Measurements from ENCODE around the gene EEPD1.
"Not testable (repeated sequence)": the region's sequence is repeated elsewhere in the genome, so short reads cannot be mapped to it uniquely, and the experiment has no call there.

EEPD1 gene

DNA sequence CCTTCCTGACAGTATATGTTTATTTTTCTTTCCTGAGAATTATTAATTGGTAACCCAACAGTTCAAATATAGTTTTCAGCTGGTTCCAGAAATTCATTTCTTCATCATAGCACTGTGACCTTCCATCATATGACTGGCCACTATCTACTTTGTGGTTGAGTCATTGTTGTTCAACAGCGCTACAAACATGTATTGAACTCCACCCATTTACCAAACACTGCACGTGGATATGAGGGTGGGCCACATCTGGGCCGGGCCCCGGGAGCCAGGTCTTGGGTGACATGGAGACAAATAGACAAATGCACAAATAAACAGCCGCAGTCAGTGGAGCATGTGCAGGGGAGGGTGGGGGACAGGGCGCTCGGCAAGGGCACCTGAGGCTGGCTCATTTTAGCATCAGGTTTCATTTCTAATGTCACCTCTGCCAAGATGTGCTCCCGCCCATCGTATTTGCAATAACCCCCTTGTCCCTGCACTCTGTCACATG lies 24.0 kb upstream of the EEPD1 start:
- DNase-seq: no peak

DNA sequence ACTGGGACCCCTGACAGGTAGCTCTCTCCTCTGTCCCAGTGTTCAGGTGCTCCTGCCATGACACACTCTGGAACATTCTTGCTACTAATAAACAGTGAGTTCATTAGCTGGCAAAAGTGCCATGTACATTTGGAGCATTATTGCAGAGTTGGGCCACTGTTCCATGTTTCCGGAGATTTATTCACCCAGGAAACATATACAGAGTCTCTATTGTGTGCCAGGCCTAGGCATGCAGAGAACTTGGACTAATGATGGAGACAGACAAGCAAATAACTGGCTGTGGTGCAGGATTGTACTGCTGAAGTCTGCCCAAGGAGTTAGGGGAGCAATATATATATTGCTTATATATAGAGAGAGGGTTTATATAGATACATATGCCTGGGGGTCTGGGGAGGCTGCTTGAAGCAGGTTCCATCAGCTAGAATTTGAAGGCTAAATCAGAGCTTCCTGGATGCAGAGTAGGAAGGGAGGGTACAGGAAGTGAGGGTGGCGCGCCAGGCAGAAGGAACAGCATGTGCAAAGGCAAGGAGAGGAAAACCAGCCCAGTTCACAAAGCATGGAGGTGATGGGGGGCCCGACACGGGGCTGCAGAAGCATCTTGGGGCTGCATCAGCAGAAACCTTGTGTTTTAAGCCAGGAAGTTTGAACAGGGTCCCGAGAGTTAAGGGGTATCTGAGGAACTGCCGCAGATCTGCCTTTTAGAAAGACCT lies 22.7 kb upstream of the EEPD1 start:
- no peak for DNase-seq

DNA sequence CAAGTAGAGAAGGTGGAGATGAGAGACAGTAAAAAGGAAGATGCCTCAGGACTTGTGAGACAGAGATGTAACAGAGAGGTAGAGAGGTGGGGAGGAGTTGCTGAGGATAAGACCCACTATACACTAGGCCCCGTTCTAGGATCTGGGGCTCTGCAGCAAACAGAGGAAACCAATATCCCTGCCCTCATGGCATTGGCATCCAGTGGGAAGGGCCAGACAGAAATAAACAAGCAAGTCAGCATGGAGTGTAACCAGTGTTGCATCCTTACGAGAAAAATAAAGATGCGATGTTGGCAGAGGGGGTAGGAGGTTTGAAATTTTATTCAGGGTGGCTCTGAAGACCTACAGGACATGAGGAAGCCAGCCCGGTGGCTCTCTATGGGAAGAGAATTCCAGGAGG lies 22.0 kb upstream of the EEPD1 start:
- DNase-seq: no peak

DNA sequence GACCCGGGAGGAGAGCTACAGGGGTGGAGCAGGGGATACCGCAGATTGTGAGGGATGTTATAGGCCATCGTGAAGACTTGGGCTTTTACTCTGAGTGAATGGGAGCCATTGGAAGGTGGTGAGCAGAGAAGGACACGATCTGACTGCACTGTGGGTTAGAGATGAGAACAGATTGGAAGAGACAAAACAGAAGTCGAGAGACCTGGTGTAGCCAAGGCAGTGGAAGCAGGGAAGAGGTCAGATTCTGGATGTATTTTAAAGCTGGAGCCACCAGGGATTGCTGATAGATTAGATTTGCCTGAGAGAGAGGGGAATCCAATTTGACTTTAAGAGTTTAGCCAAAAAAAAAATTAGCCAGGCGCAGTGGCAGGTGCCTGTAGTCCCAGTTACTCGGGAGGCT lies 21.6 kb upstream of the EEPD1 start:
- no peak for DNase-seq

DNA sequence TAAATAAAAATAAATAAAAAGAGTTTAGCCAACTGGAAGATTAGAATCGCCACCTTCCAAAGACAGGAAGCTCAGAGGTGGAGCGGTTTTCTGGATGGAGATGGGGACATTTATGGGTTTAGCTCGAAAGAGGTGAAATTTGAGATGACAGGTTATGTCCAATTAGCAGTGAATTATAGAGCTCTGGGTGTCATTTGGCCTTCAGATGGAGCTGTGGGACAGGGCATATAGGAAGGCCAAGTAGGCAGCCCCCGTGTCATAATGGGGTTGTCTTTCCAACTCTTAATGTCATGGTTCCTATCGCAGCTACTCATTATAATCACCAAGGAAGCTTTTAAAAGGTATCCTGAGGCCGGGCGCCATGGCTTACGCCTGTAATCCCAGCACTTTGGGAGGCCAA lies 21.0 kb upstream of the EEPD1 start:
- DNase-seq: no peak

DNA sequence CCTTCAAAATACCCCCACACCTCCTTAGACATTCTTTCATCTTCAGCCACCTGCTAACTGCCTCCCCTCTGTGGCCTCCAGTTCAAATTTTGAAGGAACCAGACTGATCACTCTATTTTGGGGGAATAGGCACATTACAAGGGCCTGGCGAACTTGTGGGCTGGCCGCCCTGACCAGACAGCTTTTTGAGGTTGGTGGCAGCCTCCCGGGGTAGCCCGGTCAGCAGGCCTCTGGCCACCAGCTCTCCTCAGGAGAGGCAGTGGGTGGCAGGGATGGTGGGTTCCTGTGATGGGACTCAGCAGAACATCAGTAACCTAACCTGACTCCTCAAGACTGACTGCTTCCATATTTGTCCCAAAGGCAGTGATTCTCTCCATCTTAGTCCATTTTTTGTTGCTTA lies 17.4 kb upstream of the EEPD1 start:
- no peak for DNase-seq

DNA sequence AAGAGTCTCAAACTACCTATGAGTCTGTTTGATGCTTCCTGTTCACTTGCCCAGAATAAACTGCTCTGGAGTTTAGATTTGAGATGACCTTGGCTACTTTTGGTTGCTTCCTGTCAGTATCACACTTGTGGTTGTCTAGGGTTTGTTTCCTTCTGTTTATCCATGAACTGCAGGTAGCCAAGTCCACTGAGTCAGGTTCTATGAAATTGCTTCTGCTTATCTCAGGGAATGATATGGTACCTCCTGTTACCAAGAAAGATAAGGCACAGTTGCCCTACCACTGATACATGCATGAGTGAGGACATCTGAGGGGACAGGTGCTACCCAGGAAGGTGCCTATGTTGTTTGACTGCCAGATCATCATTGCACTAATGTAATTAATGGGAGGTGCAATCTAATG lies 15.8 kb upstream of the EEPD1 start:
- no peak for DNase-seq

DNA sequence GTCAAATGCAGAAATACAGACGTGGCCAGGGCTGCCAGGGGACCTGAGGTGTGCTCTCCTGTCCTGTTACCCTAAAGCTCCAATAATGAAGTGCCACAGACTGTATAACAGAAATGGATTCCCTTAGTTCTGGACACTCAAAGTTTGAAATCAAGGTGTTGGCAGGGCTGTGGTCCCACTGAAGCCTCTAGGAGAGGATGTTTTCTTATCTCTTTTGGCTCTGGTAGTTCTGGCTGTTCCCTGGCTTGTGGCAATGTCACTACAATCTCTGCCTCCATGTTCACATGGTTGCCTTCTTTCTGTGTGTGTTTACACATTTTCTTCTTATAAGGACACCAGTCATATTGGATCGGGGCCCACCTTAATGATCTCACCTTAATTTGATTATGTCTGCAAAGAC lies 15.3 kb upstream of the EEPD1 start:
- no peak for DNase-seq

DNA sequence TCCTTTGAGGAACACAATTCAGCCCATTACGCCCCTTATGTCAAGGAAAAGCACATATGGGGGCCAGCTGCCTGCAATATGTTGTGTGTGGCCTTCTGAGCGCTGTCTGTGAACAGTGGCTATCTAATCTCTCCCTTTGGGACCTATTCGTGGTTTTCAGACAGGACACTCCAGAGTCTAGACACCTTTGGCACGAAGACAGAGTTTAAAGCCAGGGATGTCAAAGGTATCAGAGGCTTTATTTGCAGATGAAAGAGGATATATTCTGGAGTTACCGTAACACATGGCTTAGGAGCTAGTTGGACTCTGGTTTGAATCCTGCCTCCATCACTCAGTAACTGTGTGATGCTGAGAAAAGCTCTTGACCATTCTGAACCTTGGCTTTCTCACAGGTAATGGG lies 14.8 kb upstream of the EEPD1 start:
- no peak for DNase-seq

DNA sequence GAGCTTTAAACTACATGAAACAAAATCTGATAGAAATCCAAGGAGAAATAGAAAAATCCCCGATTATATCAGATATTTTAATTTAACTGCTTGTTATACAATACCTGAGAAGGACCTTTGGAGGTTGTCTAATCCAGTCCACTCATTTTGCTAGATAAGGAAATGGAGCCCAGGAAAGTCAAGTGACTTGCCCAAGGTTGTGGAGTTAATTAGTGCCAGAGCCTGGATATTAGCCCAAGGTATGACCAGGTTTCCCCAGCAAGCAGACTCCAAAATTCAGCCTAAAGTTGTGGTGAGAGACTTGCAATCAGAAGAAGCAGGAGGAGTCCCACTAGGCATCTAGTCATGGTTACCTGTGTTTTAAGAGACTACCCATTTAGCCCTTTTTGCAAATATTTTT lies 11.7 kb upstream of the EEPD1 start:
- no peak for DNase-seq

DNA sequence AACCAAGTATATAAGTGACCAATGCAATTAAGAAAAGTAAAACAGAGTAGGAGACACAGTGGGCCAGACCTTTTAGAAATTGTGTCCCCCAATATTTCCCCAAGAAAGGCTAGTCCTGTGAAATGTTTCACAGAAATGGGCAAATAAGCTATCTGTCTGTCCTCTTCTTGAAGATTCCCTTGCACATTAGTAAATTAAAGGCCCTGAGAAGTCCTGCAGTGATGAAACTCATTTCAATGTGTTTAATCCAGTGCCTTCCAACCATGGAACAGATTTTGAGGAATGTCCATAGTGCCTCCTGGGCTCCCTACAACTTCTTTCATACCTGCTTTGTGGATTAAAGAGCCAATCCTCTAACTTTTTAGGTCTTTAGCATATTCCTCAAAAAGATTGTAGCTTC lies 11.2 kb upstream of the EEPD1 start:
- DNase-seq: no peak

DNA sequence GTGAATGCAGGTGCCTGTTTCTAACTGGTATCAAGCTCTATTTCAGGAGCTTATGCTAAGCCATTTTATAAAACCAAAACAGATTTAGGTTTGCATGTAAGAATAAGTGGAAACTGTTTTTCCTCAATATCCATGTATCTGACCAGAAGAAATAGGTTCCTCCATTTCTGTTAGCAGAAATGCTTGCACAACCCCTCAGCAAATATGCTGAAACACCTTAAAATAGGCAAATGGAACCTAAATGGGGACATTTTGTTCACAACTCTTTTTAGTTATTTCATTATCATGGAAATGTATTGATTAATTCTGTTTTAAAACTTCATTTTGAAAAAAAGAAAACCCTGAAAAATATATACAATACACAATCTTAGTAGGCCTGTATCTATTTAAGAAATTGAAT lies 8.9 kb upstream of the EEPD1 start:
- no peak for DNase-seq

DNA sequence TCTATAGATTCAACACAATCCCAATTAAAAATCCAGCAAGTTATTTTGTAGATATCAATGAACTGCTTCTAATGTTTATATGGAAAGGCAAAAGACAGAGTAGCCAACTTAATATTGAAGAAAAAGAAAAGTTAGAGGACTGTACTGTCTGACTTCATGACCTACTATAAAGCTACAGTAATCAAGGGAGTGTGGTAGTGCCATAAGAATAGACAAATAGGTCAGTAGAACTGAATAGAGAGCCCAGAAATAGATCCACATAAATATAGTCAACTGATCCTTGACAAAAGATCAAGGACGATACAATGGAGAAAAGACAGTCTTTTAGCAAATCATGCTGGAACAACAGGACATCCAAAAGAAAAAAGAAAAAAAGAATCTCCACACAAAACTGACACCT lies 7.4 kb upstream of the EEPD1 start:
- DNase-seq: no peak

DNA sequence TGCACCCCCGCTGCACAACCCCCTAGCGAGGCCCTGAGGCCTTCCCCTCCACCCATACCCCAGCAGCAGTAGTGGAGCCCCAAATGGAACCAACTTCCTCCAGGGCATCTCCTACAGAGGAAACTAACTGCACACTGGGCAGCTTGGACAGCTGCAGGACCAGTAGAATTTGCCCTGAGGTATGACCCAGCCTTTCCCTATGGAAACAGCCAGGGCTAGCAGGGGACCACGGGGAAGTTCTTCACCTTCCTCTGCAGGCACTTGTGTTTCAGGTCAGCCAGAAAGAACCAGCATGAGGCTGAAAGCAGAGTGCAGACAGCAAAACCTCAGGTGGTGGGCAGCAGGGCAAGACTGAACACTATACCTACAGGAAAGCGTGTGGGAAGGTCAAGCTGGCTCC lies 5.7 kb upstream of the EEPD1 start:
- no peak for DNase-seq

DNA sequence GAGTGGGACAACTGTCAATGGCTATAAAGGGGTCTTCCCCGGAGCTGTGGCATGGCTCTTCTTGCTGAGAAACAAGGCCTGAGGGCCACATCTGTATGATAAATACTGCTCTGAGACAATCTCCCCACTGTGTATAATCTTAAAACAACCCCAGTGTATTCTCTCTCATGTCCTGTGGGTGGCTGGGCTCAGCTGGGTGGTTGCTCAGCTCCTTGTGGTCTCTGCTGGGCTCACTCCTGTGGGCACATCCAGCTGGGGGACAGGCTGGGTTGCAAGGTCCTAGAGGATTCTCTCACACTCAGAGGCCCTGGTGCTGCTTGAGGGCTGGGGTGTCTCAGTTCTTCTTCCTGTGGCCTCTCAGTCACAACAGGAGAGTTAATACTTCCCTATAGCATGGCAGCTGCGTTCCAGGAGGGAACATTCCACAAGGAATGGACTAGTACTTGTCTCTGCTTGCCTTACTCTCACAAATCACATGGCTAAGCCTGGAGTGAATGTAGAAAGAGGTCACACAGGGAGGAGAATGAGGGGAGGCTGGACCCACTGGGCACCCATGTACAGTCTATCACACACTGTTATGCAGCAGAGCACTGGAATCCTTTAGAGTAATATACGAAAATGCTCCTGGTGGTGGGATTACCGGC lies 4.5 kb upstream of the EEPD1 start:
- DNase-seq: no peak

DNA sequence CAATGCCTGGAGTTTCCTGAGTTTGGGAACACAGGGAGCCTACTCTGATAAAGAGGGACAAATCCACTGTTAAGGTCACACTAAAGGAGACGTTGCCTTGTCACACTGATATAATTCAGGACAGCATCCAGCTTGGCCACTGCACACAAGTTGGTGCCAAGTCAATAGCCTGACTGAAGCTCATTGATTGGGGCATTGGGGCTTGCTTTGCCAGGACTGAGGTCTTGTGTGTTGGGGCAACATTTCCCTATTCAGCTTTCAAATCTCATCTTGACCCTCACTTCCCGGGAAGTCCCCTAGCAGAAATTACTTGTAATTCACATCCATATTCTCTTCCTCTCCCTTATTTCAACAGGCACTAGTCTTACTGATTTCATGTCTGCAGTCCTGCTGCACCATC lies 3.8 kb upstream of the EEPD1 start:
- not testable (repeated sequence) for DNase-seq

DNA sequence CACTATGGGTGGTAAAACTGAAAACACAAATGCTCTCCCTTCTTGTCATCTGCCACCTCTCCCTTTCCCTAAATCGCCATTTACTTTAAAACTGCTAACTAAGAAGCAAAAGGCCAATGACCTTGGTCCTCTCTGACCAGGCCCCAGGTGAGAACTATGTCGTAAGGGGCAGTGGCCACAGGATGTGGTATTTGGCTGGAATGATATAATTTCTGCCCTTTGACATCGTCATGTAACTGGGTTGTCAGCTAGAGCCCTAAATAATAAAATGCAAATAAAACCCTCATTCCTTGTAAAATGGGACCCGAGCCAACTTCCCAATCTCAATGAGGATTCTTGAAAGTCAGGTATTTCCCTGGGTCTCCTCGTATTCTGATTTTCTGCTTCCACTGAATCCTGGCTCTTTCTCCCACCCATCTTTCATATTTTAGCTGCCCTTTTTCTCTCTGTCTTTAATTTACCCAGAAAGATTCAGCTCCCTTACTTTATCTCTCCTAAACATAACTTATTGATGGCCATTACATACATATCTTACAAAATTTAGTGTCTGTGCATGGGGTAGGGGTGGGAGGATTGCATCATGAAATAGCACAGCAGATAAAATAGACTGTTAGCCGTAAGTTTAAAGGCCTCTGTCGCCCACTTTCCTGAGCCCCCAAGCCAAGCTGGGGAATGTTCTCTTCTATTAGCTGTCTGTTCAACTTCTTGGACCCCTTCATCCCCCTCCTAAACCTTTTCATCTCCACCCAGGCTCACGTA lies 3.2 kb upstream of the EEPD1 start:
- no peak for DNase-seq

DNA sequence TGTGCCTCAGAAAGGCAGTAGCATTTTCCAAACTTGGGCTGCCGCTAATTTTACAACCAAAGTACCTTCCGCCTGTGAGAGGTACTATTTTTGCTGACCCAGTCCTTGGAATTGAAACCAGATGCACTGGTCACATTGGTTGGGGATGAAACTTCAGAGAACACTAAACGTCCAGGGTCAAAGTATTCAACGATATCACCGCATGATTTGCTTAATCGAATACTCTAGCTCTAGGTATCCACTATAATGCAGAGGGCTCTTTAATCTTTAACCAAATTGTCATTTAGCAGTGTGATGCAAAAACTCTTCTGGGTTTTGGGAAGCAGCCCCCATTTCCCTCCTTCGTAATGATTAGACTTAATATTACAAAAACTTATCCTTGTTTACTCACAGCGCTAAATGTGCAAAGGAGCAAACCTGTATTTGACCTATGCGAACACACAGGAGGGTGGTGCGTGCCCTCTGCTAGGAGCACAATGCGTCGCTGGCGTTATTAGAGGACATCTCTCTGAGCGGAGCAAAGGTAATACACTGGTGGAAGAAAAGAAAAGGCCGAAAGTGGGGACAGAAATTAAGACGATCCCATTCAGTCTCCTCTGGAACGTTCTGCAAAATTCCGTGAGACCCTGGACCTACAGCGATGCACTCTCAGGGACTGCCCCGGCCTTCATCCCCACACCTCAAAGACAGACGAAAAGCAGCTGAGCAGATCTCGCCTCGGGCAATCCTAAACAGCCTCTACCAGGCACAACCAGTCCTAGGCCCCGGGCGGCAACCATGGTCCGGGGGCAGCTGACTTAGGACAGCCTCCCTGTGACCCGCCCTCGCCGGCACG lies 916 bp upstream of the EEPD1 start:
- no peak for DNase-seq

DNA sequence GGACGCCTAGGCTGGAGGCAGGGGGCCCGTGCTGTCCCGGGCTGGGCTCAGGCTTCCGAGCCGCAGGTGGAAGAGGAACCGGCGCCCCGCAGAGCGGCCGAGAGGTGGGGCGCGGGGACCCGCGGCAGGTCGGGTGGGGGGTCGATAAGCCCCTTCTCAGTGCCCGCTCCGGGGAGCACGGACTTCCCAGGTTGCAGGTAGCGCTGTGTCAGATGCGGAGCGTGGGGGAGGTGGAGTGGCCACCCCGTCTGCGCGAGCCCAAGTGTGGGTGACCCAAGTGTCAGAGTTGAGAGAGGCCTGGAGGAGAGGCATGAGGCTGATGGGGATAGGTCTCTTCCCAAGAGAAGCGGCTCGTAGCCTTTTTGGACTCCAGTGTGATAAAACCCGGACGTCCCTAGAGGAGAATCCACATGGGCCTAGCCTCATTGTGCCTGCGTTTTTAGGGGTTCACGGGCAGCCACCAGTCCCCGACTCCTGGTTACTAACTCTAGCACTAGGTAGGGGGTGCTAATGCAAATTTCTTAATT lies 580 bp downstream of the EEPD1 start:
- no peak for DNase-seq

DNA sequence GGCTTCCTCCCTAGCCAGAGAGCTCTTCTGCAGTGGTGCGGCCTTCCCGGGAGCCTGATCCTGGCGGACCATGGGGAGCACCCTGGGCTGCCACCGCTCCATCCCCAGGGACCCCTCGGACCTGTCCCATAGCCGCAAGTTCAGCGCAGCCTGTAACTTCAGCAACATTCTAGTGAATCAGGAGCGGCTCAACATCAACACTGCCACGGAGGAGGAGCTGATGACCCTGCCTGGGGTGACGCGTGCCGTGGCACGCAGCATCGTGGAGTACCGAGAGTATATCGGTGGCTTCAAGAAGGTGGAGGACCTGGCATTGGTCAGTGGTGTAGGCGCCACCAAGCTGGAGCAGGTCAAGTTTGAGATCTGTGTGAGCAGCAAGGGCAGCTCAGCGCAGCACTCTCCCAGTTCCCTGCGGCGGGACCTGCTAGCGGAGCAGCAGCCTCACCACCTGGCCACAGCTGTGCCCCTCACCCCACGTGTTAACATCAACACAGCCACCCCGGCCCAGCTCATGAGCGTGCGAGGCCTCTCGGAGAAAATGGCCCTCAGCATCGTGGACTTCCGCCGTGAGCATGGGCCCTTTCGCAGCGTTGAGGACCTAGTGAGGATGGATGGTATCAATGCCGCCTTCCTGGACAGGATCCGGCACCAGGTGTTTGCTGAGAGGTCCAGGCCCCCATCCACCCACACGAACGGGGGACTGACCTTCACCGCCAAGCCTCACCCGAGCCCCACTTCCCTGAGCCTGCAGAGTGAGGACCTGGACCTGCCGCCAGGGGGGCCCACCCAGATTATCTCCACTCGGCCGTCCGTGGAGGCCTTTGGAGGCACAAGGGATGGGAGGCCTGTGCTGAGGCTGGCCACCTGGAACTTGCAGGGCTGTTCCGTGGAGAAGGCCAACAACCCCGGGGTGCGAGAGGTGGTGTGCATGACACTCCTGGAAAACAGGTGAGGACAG lies 1.5 kb downstream of the EEPD1 start:
- DNase-seq: no peak

DNA sequence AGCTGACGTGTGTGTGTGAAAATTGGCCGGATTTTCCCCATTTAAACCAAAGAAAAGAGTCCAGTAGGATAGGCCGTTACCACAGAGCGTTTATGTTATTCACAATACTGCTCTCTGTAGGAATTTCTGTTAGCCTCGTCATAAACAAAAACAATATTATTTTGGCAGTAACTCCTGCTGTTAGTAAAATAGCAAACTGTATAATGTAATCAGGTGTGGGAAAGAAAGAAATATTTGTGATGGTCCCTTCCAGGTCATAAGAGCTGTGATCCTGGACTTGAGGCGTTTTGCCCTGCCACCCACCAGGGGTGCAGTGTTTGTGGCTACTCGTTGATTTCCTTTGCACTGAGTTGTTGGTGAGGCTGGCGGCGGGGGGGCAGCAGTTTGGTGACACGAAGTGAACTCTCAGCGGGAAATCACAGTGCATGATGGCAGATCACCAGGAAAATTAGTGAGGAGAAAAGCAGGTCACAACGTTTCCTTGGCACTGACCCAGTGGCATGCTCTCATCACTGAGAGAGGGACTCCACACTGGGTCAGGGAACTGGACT lies 2.8 kb downstream of the EEPD1 start:
- no peak for DNase-seq
